Keratinocyte (primary cell): ENCODE measurements around the gene C11orf16.

Experiments used
- EZH2 ChIP-seq: IDR thresholded peaks from one replicate; pipeline ENCODE4 v1.6.1; 2012; ENCODE audit warnings: inconsistent platforms, mild to moderate bottlenecking, low read length, moderate library complexity
- TF ChIP-seq, protein P1 (sequence below), 3 experiments: IDR thresholded peaks in 1 of 3; conservative IDR thresholded peaks in 1 of 3; optimal IDR thresholded peaks in 1 of 3; 2 replicates in 2 of 3; 3 replicates in 1 of 3; pipeline versions ENCODE3 to v1.5.1; 2011; ENCODE audit warnings: low read length in 3 of 3, mild to moderate bottlenecking in 3 of 3, moderate library complexity in 2 of 3, control low read depth in 1 of 3, inconsistent platforms in 1 of 3; ENCODE audit not compliant: insufficient read depth in 2 of 3; ENCODE audit errors: extremely low read depth in 1 of 3

- TF ChIP-seq, protein P1, sequence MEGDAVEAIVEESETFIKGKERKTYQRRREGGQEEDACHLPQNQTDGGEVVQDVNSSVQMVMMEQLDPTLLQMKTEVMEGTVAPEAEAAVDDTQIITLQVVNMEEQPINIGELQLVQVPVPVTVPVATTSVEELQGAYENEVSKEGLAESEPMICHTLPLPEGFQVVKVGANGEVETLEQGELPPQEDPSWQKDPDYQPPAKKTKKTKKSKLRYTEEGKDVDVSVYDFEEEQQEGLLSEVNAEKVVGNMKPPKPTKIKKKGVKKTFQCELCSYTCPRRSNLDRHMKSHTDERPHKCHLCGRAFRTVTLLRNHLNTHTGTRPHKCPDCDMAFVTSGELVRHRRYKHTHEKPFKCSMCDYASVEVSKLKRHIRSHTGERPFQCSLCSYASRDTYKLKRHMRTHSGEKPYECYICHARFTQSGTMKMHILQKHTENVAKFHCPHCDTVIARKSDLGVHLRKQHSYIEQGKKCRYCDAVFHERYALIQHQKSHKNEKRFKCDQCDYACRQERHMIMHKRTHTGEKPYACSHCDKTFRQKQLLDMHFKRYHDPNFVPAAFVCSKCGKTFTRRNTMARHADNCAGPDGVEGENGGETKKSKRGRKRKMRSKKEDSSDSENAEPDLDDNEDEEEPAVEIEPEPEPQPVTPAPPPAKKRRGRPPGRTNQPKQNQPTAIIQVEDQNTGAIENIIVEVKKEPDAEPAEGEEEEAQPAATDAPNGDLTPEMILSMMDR (optimal IDR thresholded peaks at IDR 0.05 in 1 of 3, IDR thresholded peaks at IDR 0.05 in 1 of 3, conservative IDR thresholded peaks at IDR 0.05 in 1 of 3; ENCODE audit: extremely low read depth in 1 of 3, insufficient read depth in 2 of 3, low read length in 3 of 3) = no peak
- TF ChIP-seq EZH2 = no peak
Observed at GRCh38 chr11:8908099-8908498, 24.6 kb downstream of the C11orf16 start.
